ENCODE results near the gene RGS2.
A peak's percentile ranks its signal among the peaks of the same experiment; 100 is the strongest.

RGS2 gene

GRCh38 chr1:192797143-192797542 lies 11.7 kb upstream of the RGS2 start:
- DNase-seq: no peak

DNA sequence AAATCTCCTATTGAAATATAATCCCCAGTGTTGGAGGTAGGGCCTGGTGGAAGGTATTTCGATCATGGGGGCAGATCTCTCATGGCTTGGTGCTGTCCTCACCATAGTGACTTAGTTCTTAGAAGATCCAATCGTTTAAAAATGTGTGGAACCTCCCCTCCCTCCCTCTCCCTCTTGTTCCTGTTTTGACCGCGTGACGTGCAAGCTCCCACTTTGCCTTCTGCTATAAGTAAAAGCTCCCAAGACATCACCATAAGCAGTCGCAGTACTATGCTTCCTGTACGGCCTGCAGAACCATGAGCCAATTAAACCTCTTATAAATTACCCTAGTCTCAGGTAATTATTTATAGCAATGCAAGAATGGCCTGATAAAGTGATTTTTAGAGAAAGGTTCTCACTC lies 10.9 kb upstream of the RGS2 start:
- no peak for DNase-seq

DNA sequence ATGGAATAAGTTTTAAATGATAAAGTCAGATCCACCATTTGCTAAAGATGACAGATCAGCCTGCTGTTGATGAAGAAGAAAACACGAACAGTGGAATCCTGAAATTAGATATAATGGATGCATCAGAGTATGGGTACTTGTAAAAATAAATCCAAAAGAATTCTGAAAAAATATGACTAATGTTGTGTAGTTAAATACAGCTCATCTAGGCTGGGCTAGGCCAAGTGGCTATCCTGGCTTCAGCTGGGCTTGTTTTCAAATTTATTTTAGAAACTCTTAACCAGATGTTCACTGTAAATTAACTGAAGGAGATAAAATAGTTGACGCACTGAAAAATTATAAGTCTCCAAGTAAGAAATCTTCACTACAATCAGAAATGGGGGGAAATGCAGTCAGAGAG lies 7.4 kb upstream of the RGS2 start:
- no peak for DNase-seq

DNA sequence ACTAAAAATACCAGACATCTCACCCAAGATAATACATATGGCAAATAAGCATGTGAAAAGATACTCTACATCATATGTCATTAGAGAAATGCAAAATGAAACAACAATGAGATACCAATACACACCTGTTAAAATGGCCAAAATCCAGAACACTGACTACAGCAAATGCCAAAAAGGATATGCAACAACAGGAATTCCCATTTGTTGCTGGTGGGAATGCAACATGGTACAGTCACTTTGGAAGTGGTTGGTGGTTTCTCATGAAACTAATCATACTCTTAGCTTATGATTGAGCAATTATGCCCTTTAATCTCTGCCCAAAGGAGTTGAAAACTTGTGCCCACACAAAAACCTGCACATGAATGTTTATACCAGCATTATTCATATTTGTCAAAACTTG lies 6.4 kb upstream of the RGS2 start:
- DNase-seq: no peak

DNA sequence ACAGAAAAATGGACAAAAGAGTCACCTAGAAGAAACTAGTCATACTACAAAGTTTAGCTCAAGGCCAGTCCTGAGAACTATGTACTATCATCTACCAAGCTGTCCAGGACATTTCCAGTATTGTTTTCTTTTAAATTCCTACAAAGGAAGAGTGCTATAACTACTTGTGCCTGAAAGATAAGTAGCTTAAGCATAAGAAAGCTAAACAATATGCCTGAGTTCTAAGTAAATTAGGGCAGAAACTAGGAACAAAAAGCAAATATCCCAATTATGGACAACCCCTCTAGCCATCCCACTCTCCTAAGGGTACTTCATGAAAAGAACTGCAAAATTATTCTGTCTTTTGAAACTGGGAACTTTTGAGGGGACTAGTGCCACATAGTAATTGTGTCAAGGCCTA lies 5.3 kb upstream of the RGS2 start:
- no peak for DNase-seq

GRCh38 chr1:192805832-192806323 lies 3.0 kb upstream of the RGS2 start:
- peak; percentile 86 for DNase-seq

DNA sequence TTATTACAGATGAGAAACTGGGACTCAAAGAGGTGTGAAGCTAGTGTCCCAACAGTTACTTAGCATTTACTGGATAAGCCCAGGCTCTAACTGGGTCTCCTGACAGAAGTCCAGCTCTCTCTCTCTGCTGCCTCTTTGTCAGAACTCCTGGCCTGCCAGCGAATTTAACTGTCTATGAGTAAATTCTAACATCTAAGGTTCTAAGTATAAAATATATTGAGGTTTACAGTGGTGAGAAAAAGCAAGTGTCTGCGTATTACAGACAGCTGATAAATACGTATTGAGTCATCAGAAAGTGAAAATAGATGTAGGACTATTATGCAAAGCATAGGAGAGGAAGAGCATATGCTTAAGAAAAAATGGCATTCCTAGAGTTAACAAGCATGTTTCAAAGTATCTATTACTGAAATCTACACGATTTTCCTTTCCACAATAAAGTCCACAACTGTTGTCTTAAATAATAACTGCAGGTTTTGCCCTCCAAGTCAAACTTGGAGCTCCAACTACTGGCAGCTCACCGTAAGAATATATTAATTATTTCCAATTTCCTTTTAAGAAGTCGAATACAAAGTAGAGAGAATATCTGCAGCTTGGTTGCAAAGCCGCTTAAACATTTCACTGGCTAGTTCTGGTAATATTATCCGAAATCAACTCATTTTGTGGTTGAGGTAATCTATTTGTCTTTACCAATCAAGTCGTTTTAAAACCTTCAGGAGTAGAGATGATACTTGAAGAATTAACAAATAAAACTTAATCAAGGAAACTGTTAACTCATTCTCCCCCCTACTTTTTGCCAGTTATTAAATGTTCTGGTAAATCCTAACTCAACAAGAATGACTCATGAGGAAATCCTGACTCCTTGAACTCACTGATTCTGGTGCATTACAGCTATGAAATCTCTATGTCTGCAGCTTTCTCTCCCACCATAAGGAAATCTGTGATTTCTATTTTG lies 1.4 kb upstream of the RGS2 start:
- peak; percentile 49 for DNase-seq

DNA sequence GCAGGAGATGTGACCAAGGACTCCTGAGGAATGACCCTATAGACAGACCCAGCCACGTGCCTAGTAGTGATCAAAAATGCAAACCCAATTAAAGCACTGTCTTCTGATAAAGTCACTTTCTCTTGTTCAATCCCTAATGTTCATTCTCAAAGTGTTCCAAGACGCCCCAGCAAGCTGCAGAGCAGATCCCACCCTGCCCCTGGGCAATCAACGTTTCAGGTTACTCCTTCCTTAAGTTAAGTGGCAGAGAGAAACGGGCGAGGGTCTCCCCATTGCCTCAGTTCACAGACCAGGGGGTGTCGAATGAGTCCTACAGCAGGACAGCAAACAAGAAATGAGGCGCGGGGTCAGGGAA lies 699 bp upstream of the RGS2 start:
- DNase-seq: no peak

- DNase-seq: peak; percentile 67
Observed at GRCh38 chr1:192809307-192810252, 741 bp downstream of the RGS2 start.

DNA sequence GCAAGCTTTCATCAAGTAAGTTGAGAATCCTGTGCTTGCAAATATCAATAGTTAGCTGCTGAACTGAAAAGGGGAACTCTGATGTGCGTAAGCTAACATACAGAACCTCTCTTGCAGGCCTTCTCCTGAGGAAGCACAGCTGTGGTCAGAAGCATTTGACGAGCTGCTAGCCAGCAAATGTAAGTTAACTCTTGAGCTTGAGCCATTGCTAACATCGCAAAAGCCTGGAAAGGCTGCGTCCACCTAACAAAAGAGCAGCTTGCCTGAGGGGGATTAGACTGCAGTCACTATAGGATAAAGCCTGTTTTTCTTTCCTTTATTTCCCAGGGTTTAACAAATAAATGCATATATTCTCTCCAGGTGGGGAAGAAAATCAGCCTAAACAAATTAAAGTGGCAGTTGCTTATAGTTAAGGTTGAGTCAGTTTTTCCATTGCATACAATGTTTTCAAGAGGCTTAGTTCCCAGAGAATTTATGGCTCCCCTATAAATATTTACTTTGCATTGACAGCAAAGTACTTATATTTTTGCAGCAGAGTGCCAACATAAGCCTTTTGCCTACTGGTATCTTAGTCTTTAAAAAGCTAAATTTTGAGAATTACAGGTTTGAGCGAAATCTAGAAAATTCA lies 1.5 kb downstream of the RGS2 start:
- no peak for DNase-seq

DNA sequence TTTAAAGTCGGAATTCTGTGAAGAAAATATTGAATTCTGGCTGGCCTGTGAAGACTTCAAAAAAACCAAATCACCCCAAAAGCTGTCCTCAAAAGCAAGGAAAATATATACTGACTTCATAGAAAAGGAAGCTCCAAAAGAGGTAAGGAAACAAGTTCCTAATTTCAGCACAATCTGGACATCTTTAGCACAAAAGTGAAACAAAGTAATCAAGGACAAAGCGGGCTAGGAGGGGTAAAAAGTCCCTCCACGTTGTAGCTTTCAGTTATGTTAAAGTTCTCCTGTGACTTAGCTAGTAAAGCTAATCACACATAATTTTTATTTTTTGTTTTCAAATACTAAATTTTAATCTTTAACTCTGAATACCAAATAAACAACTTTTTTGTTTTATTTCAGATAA lies 2.2 kb downstream of the RGS2 start:
- no peak for DNase-seq

GRCh38 chr1:192811594-192812239 lies 2.9 kb downstream of the RGS2 start:
- DNase-seq: no peak

GRCh38 chr1:192812420-192813209 lies 3.8 kb downstream of the RGS2 start:
- DNase-seq: no peak

- no peak for DNase-seq
Observed at GRCh38 chr1:192814805-192815204, 6.0 kb downstream of the RGS2 start.

- DNase-seq: no peak
Observed at GRCh38 chr1:192817246-192817645, 8.4 kb downstream of the RGS2 start.

DNA sequence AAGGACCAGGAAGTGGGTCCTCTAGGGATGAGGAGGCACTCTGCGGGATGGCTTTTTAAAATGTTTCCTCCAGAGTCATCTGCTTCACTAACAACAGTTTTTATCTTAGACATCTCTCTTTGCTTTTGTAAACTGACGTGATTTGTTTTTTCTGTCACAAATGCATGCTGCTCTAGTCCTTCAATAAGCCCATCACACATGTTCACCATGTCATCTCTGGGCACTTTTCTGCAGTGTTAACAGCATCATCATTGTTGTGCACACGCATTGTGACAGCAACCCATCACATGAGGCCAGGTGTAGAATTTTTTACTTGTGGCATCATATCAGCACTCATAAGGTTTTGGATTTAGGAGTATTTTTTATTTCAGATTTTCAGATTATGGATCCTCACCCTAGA lies 12.5 kb downstream of the RGS2 start:
- DNase-seq: no peak

- no peak for DNase-seq
Observed at GRCh38 chr1:192824511-192824910, 15.7 kb downstream of the RGS2 start.

DNA sequence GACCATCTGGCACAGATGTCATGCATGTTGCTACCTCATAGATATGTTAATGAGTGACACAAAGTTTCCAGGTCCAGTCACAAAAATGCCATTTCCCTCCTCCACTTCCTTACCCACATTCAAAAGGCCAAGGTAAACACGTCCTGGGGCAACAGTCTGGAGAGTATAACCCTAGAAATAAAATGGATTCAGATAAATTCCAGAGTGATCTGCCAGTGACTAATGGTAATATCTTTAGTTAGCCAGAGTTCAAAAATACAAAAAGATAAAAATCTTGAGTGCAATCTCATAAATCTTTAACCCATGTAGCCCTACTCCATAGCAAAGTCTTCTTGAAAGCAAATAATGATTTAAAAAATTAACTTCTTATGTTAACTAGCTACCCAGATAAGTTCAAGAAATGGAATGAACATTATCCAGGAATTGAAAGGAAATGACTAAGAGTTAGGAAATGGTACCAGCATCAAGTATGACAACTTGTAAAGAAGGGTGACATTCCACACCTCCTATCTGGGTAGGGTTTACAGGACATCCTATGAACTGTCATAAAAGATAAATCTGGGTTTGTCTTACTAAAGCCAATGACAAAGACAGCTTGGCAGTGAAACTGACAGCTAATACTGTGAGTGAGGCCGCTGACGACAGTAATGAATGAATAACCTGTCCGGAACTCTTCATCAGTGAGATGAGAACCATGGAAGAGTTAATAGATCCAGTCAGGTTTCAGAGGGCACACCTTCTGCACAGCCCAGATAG lies 18.1 kb downstream of the RGS2 start:
- DNase-seq: no peak

GRCh38 chr1:192830595-192831246 lies 21.9 kb downstream of the RGS2 start:
- no peak for DNase-seq

- no peak for DNase-seq
Observed at GRCh38 chr1:192831706-192832355, 23.0 kb downstream of the RGS2 start.

Measured in CD4-positive, alpha-beta T cell treated with Interleukin-17A for 1 hour (primary cell).